Activated CD8-positive, alpha-beta T cell treated with anti-CD3 and anti-CD28 coated beads for 36 hours (primary cell): ENCODE measurements around the gene DLGAP1. TPM values are rescaled to one million over a fixed set of nuclear protein-coding genes. Genes with fewer than 3 reads are reported as not detected.

Experiments
- ATAC-seq: fragments of 200-7000 bp; cut with Tn5 transposase; one replicate; pipeline ENCODE4 v1.10.0; 2021; ENCODE audit warnings: mild to moderate bottlenecking, moderate library complexity
- CTCF ChIA-PET: fragments of 350-600 bp; sonication (Branson Sonifier 250); formaldehyde crosslinking; loops from one replicate; lab custom pipeline; 2021; ENCODE audit warnings: antibody characterized with exemption; lab: Charles Lee
- POLR2A ChIA-PET: fragments of 350-600 bp; sonication (Branson Sonifier 250); formaldehyde crosslinking; loops from one replicate; lab custom pipeline; 2021; ENCODE audit warnings: antibody characterized with exemption; lab: Charles Lee
- DNase-seq: peaks from one replicate; pipeline ENCODE4 v3.0.0-alpha.2; 2020
- H3K27ac Mint-ChIP-seq: one replicate; pipeline ENCODE4 v1.8.0; 2021; ENCODE audit warnings: mild to moderate bottlenecking, mixed read lengths
- H3K27me3 Mint-ChIP-seq: one replicate; pipeline ENCODE4 v1.8.0; 2021; ENCODE audit warnings: mixed read lengths
- H3K36me3 Mint-ChIP-seq: one replicate; pipeline ENCODE4 v1.8.0; 2021; ENCODE audit warnings: low read depth, mixed read lengths
- H3K4me1 Mint-ChIP-seq: one replicate; pipeline ENCODE4 v1.8.0; 2021; ENCODE audit warnings: low read depth, mixed read lengths
- H3K4me3 Mint-ChIP-seq: one replicate; pipeline ENCODE4 v1.8.0; 2021; ENCODE audit warnings: mild to moderate bottlenecking, moderate library complexity, mixed read lengths
- H3K9me3 Mint-ChIP-seq: one replicate; pipeline ENCODE4 v1.8.0; 2021; ENCODE audit warnings: mixed read lengths
- intact Hi-C: fragments of 100-400 bp; cut with micrococcal nuclease; formaldehyde crosslinking; loops from one replicate; pipeline ENCODE4 v1.10.0; 2022
- total RNA-seq, 2 experiments: library from RNA; stranded (reverse); gene quantifications; one replicate each; pipeline ENCODE4 v1.2.3, GENCODE V29; 2021
- TF ChIP-seq, protein P1 (sequence below): fragments of 200-600 bp; IDR thresholded peaks from one replicate; pipeline ENCODE4 v1.8.0; 2022; ENCODE audit warnings: antibody characterized with exemption, mild to moderate bottlenecking

Gene DLGAP1
- total RNA-seq, 2 experiments from 2014 or later: not detected

DNA sequence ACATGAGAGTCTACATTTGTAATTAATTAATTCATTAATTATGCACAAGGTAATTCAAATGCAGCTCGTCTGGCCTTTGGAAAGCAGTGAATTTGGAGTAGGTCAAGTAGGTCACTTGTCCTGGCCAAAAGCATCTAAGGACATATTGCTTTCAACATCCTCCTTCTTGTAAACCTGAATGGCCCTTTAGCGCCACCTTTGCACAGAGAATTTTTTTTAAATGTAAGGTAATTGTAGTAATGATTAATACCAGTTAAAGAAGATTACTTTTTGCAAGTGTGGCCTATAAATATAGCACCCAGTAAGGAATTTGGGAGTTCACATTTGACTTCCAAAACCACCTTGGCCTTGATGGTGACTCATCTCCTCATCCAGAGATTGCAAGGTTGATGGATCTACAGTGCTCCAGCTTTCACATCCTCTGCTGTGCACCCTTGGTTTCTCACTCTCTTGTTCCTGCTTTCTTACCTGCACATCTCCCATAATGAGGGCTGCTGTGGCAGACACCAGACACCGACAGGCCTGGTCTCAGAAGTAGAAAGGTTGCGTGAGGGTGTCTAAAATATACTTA lies 523.5 kb downstream of the DLGAP1 start:
- Mint-ChIP-seq H3K4me1 (no peaks in the 10 kb centered on the region), H3K36me3 (no peaks in the 10 kb centered on the region), H3K9me3 (no peaks in the 10 kb centered on the region), H3K4me3 (no peak overlapping the region), H3K27ac (no peak overlapping the region), H3K27me3 (no peaks in the 10 kb centered on the region)
- TF ChIP-seq, protein P1, sequence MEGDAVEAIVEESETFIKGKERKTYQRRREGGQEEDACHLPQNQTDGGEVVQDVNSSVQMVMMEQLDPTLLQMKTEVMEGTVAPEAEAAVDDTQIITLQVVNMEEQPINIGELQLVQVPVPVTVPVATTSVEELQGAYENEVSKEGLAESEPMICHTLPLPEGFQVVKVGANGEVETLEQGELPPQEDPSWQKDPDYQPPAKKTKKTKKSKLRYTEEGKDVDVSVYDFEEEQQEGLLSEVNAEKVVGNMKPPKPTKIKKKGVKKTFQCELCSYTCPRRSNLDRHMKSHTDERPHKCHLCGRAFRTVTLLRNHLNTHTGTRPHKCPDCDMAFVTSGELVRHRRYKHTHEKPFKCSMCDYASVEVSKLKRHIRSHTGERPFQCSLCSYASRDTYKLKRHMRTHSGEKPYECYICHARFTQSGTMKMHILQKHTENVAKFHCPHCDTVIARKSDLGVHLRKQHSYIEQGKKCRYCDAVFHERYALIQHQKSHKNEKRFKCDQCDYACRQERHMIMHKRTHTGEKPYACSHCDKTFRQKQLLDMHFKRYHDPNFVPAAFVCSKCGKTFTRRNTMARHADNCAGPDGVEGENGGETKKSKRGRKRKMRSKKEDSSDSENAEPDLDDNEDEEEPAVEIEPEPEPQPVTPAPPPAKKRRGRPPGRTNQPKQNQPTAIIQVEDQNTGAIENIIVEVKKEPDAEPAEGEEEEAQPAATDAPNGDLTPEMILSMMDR: no peak
- DNase-seq (no peak), ATAC-seq (no peak)
- ChIA-PET POLR2A (no interaction called here), CTCF (no interaction called here)
- intact Hi-C loops: no loop called here

DNA sequence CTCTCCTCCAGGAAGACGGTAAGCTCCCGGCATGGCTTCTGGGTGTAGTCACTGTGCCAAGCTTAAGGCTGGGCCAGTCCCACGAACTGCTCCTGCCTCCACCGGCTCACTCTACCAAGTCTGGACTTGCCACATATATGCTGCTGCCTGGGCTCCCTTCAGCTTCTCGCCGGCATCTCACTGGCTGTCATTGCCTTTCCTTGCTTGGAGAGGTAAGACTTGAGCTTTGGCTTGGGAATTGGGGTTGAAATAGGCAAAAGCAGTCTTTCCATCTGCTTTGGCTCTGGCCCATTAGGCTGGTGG lies 524.1 kb downstream of the DLGAP1 start:
- Mint-ChIP-seq H3K4me1 (no peaks in the 10 kb centered on the region), H3K27ac (no peak overlapping the region), H3K27me3 (no peaks in the 10 kb centered on the region), H3K36me3 (no peaks in the 10 kb centered on the region), H3K9me3 (no peaks in the 10 kb centered on the region), H3K4me3 (no peak overlapping the region)
- POLR2A ChIA-PET: no interaction called here
- TF ChIP-seq, protein P1: no peak
- CTCF ChIA-PET: no interaction called here
- no peak for DNase-seq
- ATAC-seq: no peak
- intact Hi-C loops: no loop called here

GRCh38 chr18:3930126-3931012 lies 524.7 kb downstream of the DLGAP1 start:
- intact Hi-C loops: no loop called here
- no peak overlapping the region for H3K27ac Mint-ChIP-seq
- CTCF ChIA-PET: no interaction called here

GRCh38 chr18:3924455-3924854 lies 530.7 kb downstream of the DLGAP1 start:
- no peaks in the 10 kb centered on the region for H3K36me3 Mint-ChIP-seq

More at GRCh38 chr18:3930126-3931012, 524.7 kb downstream of the DLGAP1 start:
- ATAC-seq (no peak), DNase-seq (no peak)
- POLR2A ChIA-PET: no interaction called here
- H3K9me3 Mint-ChIP-seq: no peaks in the 10 kb centered on the region
- H3K4me3 Mint-ChIP-seq: no peak overlapping the region
- H3K4me1 Mint-ChIP-seq: no peaks in the 10 kb centered on the region
- H3K36me3 Mint-ChIP-seq: no peaks in the 10 kb centered on the region
- H3K27me3 Mint-ChIP-seq: no peaks in the 10 kb centered on the region
- TF ChIP-seq, protein P1: no peak

GRCh38 chr18:3923750-3924149 lies 531.4 kb downstream of the DLGAP1 start:
- no peaks in the 10 kb centered on the region for H3K9me3 Mint-ChIP-seq
- POLR2A ChIA-PET: no interaction called here
- peaks cover 6% of the 10 kb centered on the region for H3K27me3 Mint-ChIP-seq
- no peak overlapping the region for H3K4me3 Mint-ChIP-seq
- no peak overlapping the region for H3K27ac Mint-ChIP-seq
- peaks cover 3% of the 10 kb centered on the region for H3K4me1 Mint-ChIP-seq
- intact Hi-C loops: no loop called here
- no peak for DNase-seq
- ATAC-seq: no peak
- no peaks in the 10 kb centered on the region for H3K36me3 Mint-ChIP-seq
- TF ChIP-seq, protein P1: no peak
- CTCF ChIA-PET: no interaction called here

More at GRCh38 chr18:3924455-3924854, 530.7 kb downstream of the DLGAP1 start:
- intact Hi-C loops: no loop called here
- no peak overlapping the region for H3K4me3 Mint-ChIP-seq
- TF ChIP-seq, protein P1: no peak
- no peak overlapping the region for H3K27ac Mint-ChIP-seq
- peaks cover 3% of the 10 kb centered on the region for H3K4me1 Mint-ChIP-seq
- DNase-seq (no peak), ATAC-seq (no peak)
- H3K9me3 Mint-ChIP-seq: no peaks in the 10 kb centered on the region
- ChIA-PET POLR2A (no interaction called here), CTCF (no interaction called here)
- peaks cover 6% of the 10 kb centered on the region for H3K27me3 Mint-ChIP-seq
